Subcutaneous adipose tissue (tissue), 4 donors: Measurements from ENCODE around the gene LMNA. TPM values are rescaled to one million over a fixed set of nuclear protein-coding genes. Genes with fewer than 3 reads are reported as not detected.

ENCODE experiments used
- CTCF ChIP-seq: fragments of 450-650 bp; IDR thresholded peaks from one replicate; pipeline ENCODE4 v1.5.1; 2016; ENCODE audit warnings: low read depth, mild to moderate bottlenecking, control low read depth, antibody characterized with exemption, moderate library complexity
- total RNA-seq, 4 donors: library from RNA; depleted of rRNA; stranded (reverse); fragments of >200 nt; gene quantifications; one replicate each; pipeline ENCODE4 v1.1.0, GENCODE V29; 2016

The LMNA gene
- total RNA-seq, 4 donors from 2014 or later: 210 to 349 (median 281) TPM

DNA sequence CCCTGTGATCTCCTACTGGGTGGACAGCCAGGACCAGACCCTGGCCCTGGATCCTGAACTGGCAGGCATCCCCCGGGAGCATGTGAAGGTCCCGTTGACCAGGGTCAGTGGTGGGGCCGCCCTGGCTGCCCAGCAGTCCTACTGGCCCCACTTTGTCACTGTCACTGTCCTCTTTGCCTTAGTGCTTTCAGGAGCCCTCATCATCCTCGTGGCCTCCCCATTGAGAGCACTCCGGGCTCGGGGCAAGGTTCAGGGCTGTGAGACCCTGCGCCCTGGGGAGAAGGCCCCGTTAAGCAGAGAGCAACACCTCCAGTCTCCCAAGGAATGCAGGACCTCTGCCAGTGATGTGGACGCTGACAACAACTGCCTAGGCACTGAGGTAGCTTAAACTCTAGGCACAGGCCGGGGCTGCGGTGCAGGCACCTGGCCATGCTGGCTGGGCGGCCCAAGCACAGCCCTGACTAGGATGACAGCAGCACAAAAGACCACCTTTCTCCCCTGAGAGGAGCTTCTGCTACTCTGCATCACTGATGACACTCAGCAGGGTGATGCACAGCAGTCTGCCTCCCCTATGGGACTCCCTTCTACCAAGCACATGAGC, 62.2 kb downstream of the LMNA start:
- TF ChIP-seq CTCF: no peak

- no peak for TF ChIP-seq CTCF
These were observed 63.6 kb downstream of the LMNA start for GRCh38 chr1:156177919-156178654.

DNA sequence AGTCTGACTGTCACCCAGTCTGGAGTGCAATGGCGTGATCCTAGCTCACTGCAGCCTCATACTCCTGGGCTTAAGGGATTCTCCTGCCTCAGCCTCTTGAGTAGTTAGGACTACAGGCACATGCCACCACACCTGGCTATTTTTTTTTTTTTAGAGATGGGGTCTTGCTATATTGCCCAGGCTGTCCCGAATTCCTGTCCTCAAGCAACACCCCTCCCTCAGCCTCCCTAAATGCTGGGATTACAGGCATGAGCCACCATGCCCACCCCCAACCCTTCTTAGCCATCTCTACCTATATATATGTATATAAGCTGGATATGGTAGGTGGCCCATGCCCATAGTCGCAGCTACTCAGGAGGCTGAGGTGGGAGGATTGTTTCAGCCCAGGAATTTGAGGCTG, 66.0 kb downstream of the LMNA start:
- TF ChIP-seq CTCF: no peak

Other genes with a start within 250 kb of the LMNA start
- 10 to 100 TPM; 24.3 to 40.1 (median 28.4) TPM for gene RIT1, start 203.4 kb upstream of the LMNA start, total RNA-seq
- 10 to 100 TPM; 30.9 to 62.0 (median 39.5) TPM for gene KHDC4, start 180.3 kb upstream of the LMNA start, total RNA-seq
- not detected for gene RXFP4, start 173.1 kb upstream of the LMNA start, total RNA-seq
- gene ARHGEF2, start 136.2 kb upstream of the LMNA start, total RNA-seq: 100 to 1,000 TPM in 3 of 4 donors, 10 to 100 TPM in 1; 77.9 to 143 (median 131) TPM
- gene SSR2, start 93.8 kb upstream of the LMNA start, total RNA-seq: 100 to 1,000 TPM; 117 to 238 (median 185) TPM
- 10 to 100 TPM; 15.1 to 16.5 (median 16.2) TPM for gene UBQLN4, start 60.9 kb upstream of the LMNA start, total RNA-seq
- gene LAMTOR2, start 59.9 kb upstream of the LMNA start, total RNA-seq: 10 to 100 TPM; 51.7 to 80.1 (median 66.9) TPM
- gene RAB25, start 53.6 kb upstream of the LMNA start, total RNA-seq: not detected
- under 1 TPM; 0.17 to 0.57 (median 0.27) TPM for gene MEX3A, start 32.2 kb upstream of the LMNA start, total RNA-seq
- 1 to 10 TPM; 2.6 to 3.4 (median 3.0) TPM for gene SEMA4A, start 38.9 kb downstream of the LMNA start, total RNA-seq
- gene SLC25A44, start 79.4 kb downstream of the LMNA start, total RNA-seq: 10 to 100 TPM in 3 of 4 donors, 1 to 10 TPM in 1; 7.9 to 22.3 (median 13.1) TPM
- gene PMF1, start 98.3 kb downstream of the LMNA start, total RNA-seq: 10 to 100 TPM; 36.3 to 51.2 (median 41.0) TPM
- under 1 TPM in 2 of 4 donors, not detected in 2; 0.68 to 0.94 TPM for gene BGLAP, start 127.5 kb downstream of the LMNA start, total RNA-seq
- 1 to 10 TPM in 2 of 4 donors, under 1 TPM in 1, not detected in 1; 0.66 to 1.5 (median 1.0) TPM for gene PAQR6, start 133.3 kb downstream of the LMNA start, total RNA-seq
- gene SMG5, start 168.1 kb downstream of the LMNA start, total RNA-seq: 10 to 100 TPM; 26.6 to 48.6 (median 37.3) TPM
- 1 to 10 TPM in 3 of 4 donors, not detected in 1; 1.0 to 2.3 (median 2.2) TPM for gene TMEM79, start 169.6 kb downstream of the LMNA start, total RNA-seq
- gene GLMP, start 181.0 kb downstream of the LMNA start, total RNA-seq: 10 to 100 TPM; 34.9 to 84.3 (median 48.3) TPM
- not detected for gene VHLL, start 184.6 kb downstream of the LMNA start, total RNA-seq
- gene CCT3, start 223.6 kb downstream of the LMNA start, total RNA-seq: 100 to 1,000 TPM; 125 to 195 (median 140) TPM
- gene TSACC, start 223.8 kb downstream of the LMNA start, total RNA-seq: not detected